GM19023 (cell line): Measurements from ENCODE around the gene GFRA4.

Experiments used
- ATAC-seq: cut with Tn5 transposase; IDR thresholded peaks from one replicate; pipeline ENCODE4 v1.9.1; 2021; ENCODE audit warnings: mild to moderate bottlenecking, moderate library complexity; ENCODE audit not compliant: unreplicated experiment

The GFRA4 gene

DNA sequence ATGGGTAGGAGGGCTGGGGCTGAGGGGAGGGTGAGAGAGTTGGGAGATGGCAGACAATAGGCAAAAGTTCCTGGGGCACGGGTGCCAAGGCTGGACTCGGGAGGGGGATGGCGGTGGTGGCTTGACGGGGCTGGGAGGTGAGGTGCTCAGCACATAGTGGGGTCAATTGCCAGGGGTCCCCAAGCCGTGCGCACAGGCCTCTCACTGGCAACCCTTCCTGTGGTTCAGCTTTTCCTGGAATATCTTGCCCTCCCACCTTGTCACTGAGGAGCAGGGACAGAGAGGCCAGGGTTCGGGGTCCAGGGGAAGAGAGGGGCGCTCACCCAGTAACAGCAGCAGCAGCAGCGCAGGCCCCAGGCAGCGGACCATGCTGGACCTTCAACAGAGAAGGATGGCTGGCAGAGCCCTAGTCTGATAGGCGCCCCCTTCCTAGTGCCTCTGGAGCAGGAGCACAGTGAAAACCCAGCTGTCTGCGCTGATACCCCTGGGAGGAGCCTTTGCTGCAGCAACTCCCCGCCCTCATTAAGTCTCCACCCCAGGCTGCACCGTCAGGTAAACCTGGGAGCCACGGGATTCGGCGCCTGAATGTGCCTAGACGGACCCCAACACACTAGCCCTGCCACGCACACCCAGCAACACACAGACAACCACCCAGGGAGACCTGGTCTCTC is at the start of gene GFRA4:
GFRA4 (minus strand) TSS at position 369 of the 671 bp plus-strand sequence; CDS start at position 369, 0 bp downstream.
- ATAC-seq = no peak

- ATAC-seq = no peak
These were observed 49.2 kb upstream of the GFRA4 start, which contains the start of gene SIGLEC1 for GRCh38 chr20:3712279-3712873. Gene SIGLEC1 (minus strand): TSS chr20:3712600. CDS start chr20:3707128, 5,472 bp downstream.

DNA sequence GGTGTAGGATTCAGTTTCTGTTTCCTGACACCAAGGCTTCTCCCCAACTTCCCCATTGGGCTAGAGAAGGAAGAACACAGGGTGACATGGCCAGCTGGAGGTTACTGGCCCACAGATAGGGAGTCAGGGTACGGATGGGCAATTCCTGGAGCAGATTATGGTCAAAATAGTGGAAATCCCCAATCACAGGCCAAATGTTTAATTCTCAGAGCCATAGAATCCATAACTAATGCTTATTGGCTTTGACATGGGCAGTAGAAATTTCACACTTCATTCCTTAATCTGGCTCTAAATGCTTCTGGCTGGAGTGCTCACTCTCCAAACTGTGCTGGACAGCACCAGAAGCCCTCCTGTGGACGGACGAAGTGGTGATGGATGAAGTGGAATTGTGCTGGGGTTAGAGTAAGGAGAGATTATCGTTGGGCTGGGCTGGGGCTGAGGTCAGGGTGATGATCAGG is 48.3 kb upstream of the GFRA4 start:
- no peak for ATAC-seq

- ATAC-seq = no peak
These were observed 47.7 kb upstream of the GFRA4 start for GRCh38 chr20:3710703-3711483.

- ATAC-seq = no peak
These were observed 46.8 kb upstream of the GFRA4 start for GRCh38 chr20:3710011-3710466.

DNA sequence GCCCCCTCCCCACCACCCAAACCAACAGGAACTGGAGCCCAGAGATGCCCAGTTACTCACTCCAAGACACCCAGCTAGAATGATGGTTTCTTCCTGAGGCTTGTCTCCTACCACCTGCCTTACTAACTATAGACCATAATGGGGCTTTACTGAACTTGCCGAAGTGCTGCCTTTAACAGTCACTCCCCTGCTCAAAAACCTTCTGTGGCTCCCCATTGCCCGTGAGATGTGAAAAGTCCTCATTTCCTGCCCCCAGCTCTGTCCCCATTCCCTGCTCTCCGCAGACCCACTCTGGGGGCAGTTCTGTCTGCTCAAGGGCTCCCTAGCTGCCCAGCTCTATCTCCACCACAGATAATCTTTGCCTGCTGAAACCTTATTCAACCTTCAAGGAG is 44.3 kb upstream of the GFRA4 start:
- no peak for ATAC-seq

DNA sequence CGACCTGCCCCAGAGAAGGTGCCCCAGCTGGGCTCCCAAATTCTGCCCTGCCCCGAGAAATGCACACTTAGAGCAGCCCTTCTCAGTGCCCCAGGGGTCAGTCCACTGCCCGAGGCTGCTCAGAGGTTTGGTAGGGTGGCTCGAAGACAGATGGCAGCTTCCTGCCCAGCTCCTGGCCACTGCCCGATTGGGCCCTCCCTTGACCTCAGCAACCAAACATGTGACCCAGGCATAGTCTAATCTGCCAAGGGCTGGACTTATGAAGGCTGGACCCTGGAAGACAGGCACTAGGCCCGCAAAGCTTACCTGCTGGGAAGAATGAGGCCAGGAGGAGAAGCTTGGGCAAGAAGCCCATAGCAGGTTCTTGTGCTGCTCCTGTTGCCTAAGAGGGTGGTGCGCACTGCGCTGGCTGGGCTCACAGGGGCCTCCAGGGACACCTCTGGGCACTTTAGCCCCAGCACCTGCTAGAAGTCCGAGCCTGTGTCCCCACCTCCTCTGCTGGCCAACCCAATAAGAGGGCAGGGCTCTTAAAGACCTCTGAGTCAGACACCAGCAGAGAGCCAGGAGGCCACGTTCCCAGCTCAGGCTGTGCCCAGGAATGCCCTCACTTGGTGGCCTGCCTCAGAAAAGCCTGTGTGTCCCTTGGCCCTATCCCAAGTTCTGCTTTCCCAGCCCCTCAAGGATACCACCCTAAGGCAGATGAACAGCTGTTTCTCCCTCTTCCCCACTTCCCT is 43.7 kb upstream of the GFRA4 start:
- no peak for ATAC-seq

DNA sequence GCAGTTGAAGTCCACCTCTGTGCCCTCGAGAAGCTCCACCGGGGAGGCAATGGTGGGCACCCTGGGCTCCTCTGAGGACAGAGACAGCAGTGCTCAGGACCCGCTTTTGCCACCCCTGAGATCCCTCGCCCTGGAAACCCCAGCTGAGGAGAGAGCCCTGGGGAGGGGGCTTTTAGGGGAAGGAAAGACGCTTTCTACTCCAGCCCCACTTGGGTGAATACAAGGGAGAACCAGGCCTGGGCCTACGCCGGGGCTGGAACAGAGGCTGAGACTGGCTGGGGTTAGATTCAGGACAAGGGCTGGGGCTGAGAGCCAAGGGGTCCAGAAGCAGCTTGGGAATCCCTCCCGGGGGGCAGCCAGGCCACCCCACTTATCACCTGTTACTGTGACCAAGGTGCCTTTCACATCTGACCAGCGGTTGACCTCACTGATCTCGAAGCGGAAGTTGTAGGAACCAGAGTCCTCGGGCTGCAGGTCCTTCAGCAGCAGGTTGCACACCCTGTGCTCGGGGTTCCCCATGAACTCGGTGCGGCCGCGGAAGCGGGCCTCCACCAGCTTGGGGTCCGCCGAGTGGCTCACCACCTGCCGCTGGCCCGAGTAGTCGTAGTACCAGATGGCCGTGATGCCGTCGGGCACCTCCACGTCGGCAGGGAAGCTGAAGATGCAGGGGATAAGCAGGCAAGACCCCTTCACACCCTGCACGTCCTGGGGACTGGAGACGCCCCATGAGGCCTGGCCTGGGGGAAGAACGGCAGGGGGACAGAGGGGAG is 43.0 kb upstream of the GFRA4 start:
- ATAC-seq = no peak

DNA sequence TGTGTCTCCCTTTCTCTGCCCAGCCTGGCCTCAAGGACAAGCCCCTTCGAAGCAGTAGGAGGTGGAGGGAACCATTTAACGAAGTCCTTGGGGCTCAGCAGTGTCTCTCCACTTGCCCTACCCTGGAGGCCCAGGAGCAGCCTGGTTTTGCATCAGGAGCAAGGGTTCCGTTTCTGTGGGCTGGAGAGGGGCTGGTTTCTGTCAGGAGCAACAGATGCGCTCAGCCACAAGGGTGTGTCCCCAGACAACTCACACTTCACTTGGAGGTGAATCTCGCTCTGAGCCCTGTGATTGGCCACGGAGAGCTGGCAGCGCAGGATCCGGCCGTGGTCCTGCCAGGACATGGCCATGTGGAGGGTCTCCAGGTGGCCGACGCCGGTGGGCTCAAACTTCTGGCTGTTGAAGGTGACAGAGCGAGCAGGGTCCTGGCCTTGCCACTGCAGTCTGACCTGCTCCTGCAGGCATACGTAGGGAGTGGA is 42.3 kb upstream of the GFRA4 start:
- ATAC-seq = no peak

GRCh38 chr20:3704087-3704486 is 40.9 kb upstream of the GFRA4 start:
- no peak for ATAC-seq

DNA sequence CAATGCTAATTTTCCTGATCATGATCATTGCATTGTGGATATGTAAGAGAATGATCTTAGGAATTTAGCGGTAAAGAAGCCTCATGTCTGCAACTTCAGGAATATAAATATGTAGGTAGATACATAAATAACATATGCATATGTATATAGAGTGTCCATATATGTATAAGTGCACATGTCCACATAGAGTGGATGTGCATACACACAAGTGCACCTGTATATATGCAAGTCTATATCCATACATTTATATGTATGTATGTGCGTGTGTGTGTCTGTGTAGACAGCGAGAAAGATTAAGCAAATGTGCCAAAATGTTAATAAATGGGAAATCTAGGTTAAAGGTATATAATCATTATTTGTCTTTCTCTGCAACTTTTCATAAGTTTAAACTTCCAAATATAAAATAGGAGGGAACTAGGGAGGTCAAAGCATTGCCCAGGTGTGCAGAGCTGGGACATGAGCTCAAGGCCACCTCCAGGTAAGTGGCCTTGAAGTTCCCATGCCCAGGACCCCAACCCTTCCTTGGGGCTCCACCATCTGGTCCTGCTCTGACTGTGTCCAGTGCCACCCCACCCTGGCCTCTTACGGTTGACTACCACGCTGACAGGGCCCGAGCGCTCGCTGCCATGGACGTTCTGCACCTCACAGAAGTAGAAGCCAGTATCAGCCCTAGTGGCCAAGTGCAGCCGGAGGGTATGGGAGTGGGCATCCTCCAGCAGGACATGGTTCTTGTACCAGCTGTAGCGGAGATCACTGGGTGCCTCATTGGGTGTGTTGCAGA is 39.6 kb upstream of the GFRA4 start:
- ATAC-seq = no peak

DNA sequence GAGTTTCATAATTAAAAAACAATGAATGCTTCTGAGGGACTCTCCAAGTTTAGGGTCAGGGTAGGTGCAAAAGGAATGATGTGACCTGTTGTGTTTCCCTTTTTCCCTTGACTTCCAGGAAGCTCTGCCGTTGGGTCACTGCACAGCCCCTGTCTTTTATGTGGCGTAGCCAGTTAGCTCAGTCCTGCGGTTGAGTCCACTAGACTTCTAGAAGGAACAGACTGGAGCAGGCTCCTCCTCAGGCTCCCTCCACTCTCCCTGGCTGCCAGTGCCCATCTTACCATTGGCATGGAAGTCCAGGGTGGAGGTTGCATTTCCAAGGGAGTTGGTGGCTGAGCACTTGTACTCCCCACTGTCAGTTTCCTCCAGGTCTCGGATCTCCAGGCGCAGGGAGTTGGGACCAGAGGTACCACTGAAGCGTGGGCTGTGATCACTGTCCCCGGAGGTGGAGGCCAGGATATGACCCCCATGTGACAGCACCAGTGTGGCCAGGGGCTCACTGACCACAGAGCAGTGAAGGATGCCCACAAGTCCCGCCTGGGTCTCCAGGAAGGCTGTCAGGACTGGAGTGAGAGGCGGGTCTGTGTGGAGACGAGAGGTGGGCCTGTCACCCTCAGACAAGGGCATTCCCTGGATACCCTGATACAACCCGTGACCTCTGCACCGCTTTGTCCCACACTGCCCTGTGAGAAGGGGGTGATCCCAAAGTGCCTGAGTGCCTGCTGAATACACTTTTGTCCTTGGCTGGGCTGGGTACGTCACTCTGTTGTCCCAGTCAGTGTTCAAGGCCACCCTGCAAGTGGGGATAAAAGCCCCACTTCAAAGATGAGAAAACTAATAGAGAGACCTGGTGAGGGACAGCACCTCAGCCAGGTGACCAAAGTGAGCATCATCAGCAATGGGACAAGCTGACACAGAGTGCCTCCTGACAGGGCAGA is 38.1 kb upstream of the GFRA4 start:
- ATAC-seq = no peak

GRCh38 chr20:3699037-3699436 is 35.8 kb upstream of the GFRA4 start:
- no peak for ATAC-seq

GRCh38 chr20:3698591-3699001 is 35.4 kb upstream of the GFRA4 start:
- no peak for ATAC-seq

- ATAC-seq = no peak
These were observed 34.5 kb upstream of the GFRA4 start for GRCh38 chr20:3697588-3698305.

DNA sequence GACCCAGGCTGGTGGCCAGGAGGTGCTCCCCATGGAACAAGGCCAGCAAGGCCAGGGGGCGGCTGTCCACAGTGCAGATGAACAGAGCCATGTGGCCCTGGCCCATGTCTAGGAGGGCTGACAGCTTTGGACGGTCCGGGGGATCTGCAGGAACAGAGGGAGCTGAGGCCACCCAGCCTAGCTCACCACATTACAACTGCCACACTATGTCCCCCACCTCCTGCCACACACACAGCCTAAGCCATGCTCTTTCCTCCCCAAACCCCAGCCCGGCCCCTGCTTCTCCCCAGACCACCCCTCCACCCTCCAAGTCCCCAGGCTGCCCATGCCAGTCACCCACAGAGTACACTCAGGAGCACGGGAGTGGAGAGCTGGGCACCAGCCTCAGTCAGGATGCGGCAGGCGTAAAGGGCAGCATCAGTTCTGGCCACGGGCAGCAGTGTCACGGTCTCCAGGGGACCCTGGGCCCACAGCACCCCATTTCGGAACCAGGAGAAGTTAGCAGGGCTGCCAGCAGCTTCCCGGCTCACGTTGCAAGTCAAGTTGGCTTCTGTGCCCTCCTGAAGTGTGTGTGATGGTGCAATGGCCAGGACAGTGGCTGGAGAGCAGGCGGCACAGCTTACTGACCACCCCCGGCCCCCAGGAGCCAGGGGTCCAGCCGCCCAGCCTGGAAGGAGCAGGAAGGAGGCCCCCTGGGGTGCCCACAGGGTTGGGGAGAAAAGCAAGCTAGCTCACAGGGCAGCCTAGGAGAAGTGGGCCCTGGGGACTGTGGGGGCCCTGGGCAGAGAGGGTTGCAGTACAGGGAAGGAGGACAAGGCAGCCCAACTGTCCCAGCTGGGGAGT is 33.8 kb upstream of the GFRA4 start:
- ATAC-seq = no peak

- no peak for ATAC-seq
These were observed 33.0 kb upstream of the GFRA4 start for GRCh38 chr20:3696200-3696599.
